Cardiac muscle cell (in vitro differentiated cells and primary cell): ENCODE results near the gene BOD1. TPM values are rescaled to one million over a fixed set of nuclear protein-coding genes. Genes with fewer than 3 reads are reported as not detected.

Source experiments
- DNase-seq, 2 donors: peaks; one replicate each; pipeline versions ENCODE4 v3.0.0 to v3.0.0-alpha.2; 2010 to 2017; ENCODE audit warnings: low read depth in 1 of 2, low spot score in 1 of 2
- H3K27ac ChIP-seq: fragments of 200-600 bp; sonication (generic); 2 replicates; pipeline ENCODE4 v1.5.1; 2016
- H3K27me3 ChIP-seq: fragments of 200-600 bp; sonication (generic); 2 replicates; pipeline ENCODE4 v1.6.0; 2016; ENCODE audit warnings: control low read depth
- H3K36me3 ChIP-seq: fragments of 200-600 bp; sonication (generic); 2 replicates; pipeline ENCODE4 v1.5.1; 2016; ENCODE audit warnings: control low read depth
- H3K4me1 ChIP-seq: fragments of 200-600 bp; sonication (generic); 2 replicates; pipeline ENCODE4 v1.8.1; 2017; ENCODE audit warnings: low read depth, mild to moderate bottlenecking, mixed run types
- H3K4me3 ChIP-seq: fragments of 200-600 bp; sonication (generic); 2 replicates; pipeline ENCODE4 v1.5.1; 2016; ENCODE audit warnings: mild to moderate bottlenecking
- H3K9me3 ChIP-seq: fragments of 200-600 bp; sonication (generic); 2 replicates; pipeline ENCODE4 v1.5.1; 2017; ENCODE audit warnings: low read depth, mild to moderate bottlenecking, control low read depth
- polyA plus RNA-seq: library from polyadenylated mRNA; unstranded; fragments of >200 nt; fragmentation: Nextera tagmentation; extraction: Ambion mirVana; gene quantifications from 2 replicates; pipeline ENCODE4 v1.2.1, GENCODE V29; 2016
- total RNA-seq: library from RNA; depleted of rRNA; stranded (reverse); fragments of >200 nt; gene quantifications from 2 replicates; pipeline ENCODE4 v1.2.3, GENCODE V29; 2016
- TF ChIP-seq, protein P1 (sequence below): IDR thresholded peaks from 2 replicates; pipeline ENCODE4 v1.5.1; 2012; ENCODE audit warnings: low read depth, mild to moderate bottlenecking, low read length

BOD1 gene
- total and polyA plus RNA-seq, 2 experiments from 2014 or later, result 80.5 to 94.9 TPM

- Histone ChIP-seq H3K9me3 (no peaks in the 10 kb centered on the region), H3K27ac (no peak overlapping the region), H3K36me3 (no peaks in the 10 kb centered on the region), H3K4me1 (no peaks in the 10 kb centered on the region), H3K27me3 (no peaks in the 10 kb centered on the region), H3K4me3 (no peak overlapping the region)
- TF ChIP-seq, protein P1, sequence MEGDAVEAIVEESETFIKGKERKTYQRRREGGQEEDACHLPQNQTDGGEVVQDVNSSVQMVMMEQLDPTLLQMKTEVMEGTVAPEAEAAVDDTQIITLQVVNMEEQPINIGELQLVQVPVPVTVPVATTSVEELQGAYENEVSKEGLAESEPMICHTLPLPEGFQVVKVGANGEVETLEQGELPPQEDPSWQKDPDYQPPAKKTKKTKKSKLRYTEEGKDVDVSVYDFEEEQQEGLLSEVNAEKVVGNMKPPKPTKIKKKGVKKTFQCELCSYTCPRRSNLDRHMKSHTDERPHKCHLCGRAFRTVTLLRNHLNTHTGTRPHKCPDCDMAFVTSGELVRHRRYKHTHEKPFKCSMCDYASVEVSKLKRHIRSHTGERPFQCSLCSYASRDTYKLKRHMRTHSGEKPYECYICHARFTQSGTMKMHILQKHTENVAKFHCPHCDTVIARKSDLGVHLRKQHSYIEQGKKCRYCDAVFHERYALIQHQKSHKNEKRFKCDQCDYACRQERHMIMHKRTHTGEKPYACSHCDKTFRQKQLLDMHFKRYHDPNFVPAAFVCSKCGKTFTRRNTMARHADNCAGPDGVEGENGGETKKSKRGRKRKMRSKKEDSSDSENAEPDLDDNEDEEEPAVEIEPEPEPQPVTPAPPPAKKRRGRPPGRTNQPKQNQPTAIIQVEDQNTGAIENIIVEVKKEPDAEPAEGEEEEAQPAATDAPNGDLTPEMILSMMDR, result no peak
- DNase-seq, result no peak
Observed at GRCh38 chr5:173637340-173637739, 20.9 kb upstream of the BOD1 start.

GRCh38 chr5:173634465-173634983 lies 18.1 kb upstream of the BOD1 start:
- H3K9me3 ChIP-seq, result no peaks in the 10 kb centered on the region
- no peak overlapping the region for H3K4me3 ChIP-seq
- no peak overlapping the region for H3K27ac ChIP-seq
- peaks cover 4% of the 10 kb centered on the region for H3K4me1 ChIP-seq
- H3K27me3 ChIP-seq, result no peaks in the 10 kb centered on the region
- H3K36me3 ChIP-seq, result no peaks in the 10 kb centered on the region
- TF ChIP-seq, protein P1, result no peak
- DNase-seq, result no peak

GRCh38 chr5:173633304-173633703 lies 16.9 kb upstream of the BOD1 start:
- no peak for DNase-seq
- H3K4me3 ChIP-seq, result no peak overlapping the region
- no peaks in the 10 kb centered on the region for H3K9me3 ChIP-seq
- TF ChIP-seq, protein P1, result no peak
- no peaks in the 10 kb centered on the region for H3K27me3 ChIP-seq
- H3K36me3 ChIP-seq, result no peaks in the 10 kb centered on the region
- peaks cover 4% of the 10 kb centered on the region for H3K4me1 ChIP-seq
- H3K27ac ChIP-seq, result no peak overlapping the region

DNA sequence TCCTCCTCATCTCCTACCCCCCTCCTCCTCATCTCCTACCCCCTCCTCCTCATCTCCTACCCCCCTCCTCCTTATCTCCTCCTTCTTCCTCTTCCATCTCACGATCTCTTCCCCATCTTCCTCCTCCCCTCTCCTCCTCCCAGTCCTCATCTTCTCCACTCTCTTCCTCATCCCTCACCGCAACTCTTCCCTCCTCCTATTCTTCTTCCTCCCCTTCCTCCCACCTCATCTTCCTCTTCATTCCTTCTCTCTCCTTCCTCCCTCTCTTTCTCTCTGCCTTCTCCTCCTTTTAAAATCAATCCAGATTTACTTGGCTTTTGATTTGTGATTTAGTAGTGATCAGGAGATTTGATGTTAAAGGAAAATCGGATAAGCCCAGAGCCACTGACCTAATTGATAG lies 15.0 kb upstream of the BOD1 start:
- Histone ChIP-seq H3K36me3 (no peaks in the 10 kb centered on the region), H3K9me3 (no peaks in the 10 kb centered on the region), H3K27me3 (no peaks in the 10 kb centered on the region), H3K4me1 (peaks cover 4% of the 10 kb centered on the region), H3K4me3 (no peak overlapping the region), H3K27ac (no peak overlapping the region)
- TF ChIP-seq, protein P1, result no peak
- DNase-seq, result no peak

GRCh38 chr5:173630724-173631365 lies 14.4 kb upstream of the BOD1 start:
- H3K4me1 ChIP-seq, result peaks cover 6% of the 10 kb centered on the region

More at GRCh38 chr5:173630724-173631365, 14.4 kb upstream of the BOD1 start:
- TF ChIP-seq, protein P1, result no peak
- H3K27me3 ChIP-seq, result no peaks in the 10 kb centered on the region
- no peak for DNase-seq
- no peaks in the 10 kb centered on the region for H3K9me3 ChIP-seq
- no peak overlapping the region for H3K4me3 ChIP-seq
- H3K27ac ChIP-seq, result no peak overlapping the region
- H3K36me3 ChIP-seq, result no peaks in the 10 kb centered on the region
